Thoracic aorta (tissue), 2 donors: ENCODE data around the gene MICU1. TPM values are rescaled to one million over a fixed set of nuclear protein-coding genes. Genes with fewer than 3 reads are reported as not detected.

Source experiments
- ATAC-seq: fragments of 150-250 bp; one replicate; pipeline ENCODE4 v1.8.0; 2017; ENCODE audit warnings: low read depth; ENCODE audit not compliant: insufficient number of reproducible peaks, low FRiP score
- DNase-seq: peaks from one replicate; pipeline ENCODE4 v3.0.0-alpha.2; 2020; ENCODE audit warnings: low spot score
- H3K27ac ChIP-seq, 2 donors: fragments of 200-600 bp; sonication (generic); 1 replicate in 1 of 2; 2 replicates in 1 of 2; pipeline ENCODE4 v1.5.1; 2016; ENCODE audit warnings: mild to moderate bottlenecking in 2 of 2, moderate library complexity in 2 of 2
- H3K27me3 ChIP-seq: fragments of 200-600 bp; sonication (generic); replicated peaks from 2 replicates; pipeline ENCODE4 v1.6.0; 2016; ENCODE audit warnings: mild to moderate bottlenecking; ENCODE audit not compliant: insufficient read depth
- H3K36me3 ChIP-seq: fragments of 200-600 bp; sonication (generic); one replicate; pipeline ENCODE4 v1.5.1; 2016
- H3K4me1 ChIP-seq, 2 donors: fragments of 200-600 bp; sonication (generic); 1 replicate in 1 of 2; 2 replicates in 1 of 2; pipeline versions ENCODE4 v1.5.1 to v1.6.0; 2016; ENCODE audit warnings: low read depth in 2 of 2, mild to moderate bottlenecking in 1 of 2; ENCODE audit not compliant: control insufficient read depth in 1 of 2
- H3K4me3 ChIP-seq: fragments of 200-600 bp; sonication (generic); 2 replicates; pipeline ENCODE4 v1.5.1; 2016; ENCODE audit warnings: mild to moderate bottlenecking
- H3K9me3 ChIP-seq: fragments of 200-600 bp; sonication (generic); 2 replicates; pipeline ENCODE4 v1.5.1; 2016
- total RNA-seq, 2 donors: library from RNA; depleted of rRNA; stranded (reverse); fragments of >200 nt; gene quantifications; one replicate each; pipeline versions ENCODE4 v1.1.0 to v1.2.3, GENCODE V29; 2016
- TF ChIP-seq, protein P1 (sequence below): fragments of 200-600 bp; sonication (generic); IDR thresholded peaks from one replicate; pipeline ENCODE4 v1.5.1; 2019; ENCODE audit warnings: antibody characterized with exemption

The MICU1 gene
- total RNA-seq, 2 donors from 2014 or later, result 37.4 to 63.5 TPM

DNA sequence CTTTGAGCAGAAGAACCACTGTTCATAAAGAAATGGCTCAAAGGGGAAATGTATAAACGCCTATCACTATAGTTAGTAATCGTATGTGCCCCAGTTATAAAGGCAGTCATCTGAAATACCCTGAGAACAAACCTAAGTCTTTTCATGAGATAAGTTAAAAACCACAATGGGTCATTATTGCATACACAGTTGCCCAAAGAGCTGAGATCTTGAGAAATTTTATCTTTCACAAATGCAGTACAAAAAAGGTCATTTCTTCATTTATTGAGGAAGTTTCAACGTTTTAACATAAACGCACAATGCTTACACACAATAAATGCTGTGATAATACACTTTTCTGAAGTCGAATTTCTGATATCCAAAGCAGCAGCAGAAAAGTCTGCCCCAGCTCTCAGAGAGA is 114.4 kb downstream of the MICU1 start:
- Histone ChIP-seq H3K36me3 (no peaks in the 10 kb centered on the region), H3K4me1 (no peaks in the 10 kb centered on the region), H3K27ac (no peak overlapping the region), H3K9me3 (no peaks in the 10 kb centered on the region), H3K27me3 (no peaks in the 10 kb centered on the region), H3K4me3 (no peak overlapping the region)
- no peak for ATAC-seq
- DNase-seq, result no peak
- TF ChIP-seq, protein P1, sequence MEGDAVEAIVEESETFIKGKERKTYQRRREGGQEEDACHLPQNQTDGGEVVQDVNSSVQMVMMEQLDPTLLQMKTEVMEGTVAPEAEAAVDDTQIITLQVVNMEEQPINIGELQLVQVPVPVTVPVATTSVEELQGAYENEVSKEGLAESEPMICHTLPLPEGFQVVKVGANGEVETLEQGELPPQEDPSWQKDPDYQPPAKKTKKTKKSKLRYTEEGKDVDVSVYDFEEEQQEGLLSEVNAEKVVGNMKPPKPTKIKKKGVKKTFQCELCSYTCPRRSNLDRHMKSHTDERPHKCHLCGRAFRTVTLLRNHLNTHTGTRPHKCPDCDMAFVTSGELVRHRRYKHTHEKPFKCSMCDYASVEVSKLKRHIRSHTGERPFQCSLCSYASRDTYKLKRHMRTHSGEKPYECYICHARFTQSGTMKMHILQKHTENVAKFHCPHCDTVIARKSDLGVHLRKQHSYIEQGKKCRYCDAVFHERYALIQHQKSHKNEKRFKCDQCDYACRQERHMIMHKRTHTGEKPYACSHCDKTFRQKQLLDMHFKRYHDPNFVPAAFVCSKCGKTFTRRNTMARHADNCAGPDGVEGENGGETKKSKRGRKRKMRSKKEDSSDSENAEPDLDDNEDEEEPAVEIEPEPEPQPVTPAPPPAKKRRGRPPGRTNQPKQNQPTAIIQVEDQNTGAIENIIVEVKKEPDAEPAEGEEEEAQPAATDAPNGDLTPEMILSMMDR, result no peak

DNA sequence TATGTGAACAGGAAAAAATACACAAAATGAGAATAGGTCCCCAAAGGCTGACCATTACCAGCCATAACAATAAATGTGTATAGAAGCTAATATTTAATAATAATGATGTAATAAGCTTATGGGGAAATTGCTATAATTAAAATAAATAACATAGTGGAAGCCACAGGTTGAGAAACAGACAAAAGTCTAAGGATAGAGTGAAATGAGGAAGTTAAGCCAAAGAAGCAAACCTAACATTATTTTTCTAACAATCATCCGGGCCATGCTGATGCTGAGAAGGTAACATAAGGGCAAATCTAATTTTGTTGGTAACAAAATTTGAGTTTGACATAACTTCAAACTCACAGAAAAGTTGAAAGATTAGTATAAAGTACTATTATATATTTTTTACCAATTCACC is 115.9 kb downstream of the MICU1 start:
- H3K9me3 ChIP-seq, result no peaks in the 10 kb centered on the region
- no peak overlapping the region for H3K27ac ChIP-seq
- no peak for ATAC-seq
- DNase-seq, result no peak
- no peaks in the 10 kb centered on the region for H3K4me1 ChIP-seq
- H3K36me3 ChIP-seq, result no peaks in the 10 kb centered on the region
- H3K4me3 ChIP-seq, result no peak overlapping the region
- TF ChIP-seq, protein P1, result no peak
- no peaks in the 10 kb centered on the region for H3K27me3 ChIP-seq

DNA sequence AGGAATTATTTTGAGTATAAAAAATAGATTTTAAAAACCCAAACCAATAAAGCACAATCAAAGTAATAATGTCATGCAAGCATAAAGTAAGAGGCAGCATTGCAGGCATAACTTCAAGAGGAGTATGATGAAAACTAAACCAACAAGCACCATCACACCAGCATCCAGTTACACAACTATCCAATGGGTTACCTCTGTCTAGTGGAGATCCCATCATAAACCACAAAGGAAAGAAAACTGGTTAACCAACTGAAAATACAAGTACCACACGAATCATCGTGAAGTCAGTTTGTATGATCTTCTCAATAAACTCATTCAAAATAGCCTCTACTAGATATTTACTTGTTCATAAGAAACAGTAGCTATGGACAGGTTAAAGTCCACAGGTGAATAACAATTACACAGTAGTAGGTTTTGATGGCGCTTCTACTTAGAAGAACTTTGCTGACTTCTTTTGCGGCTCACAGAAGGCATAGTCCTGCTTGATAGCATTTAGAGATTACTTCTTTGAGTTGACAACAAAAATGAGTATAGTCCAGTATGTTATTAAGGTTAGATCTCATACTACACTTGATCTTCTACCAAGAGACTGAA is 116.6 kb downstream of the MICU1 start:
- Histone ChIP-seq H3K27me3 (no peaks in the 10 kb centered on the region), H3K4me1 (no peaks in the 10 kb centered on the region), H3K4me3 (no peak overlapping the region), H3K36me3 (no peaks in the 10 kb centered on the region), H3K27ac (no peak overlapping the region), H3K9me3 (peaks cover under 1% of the 10 kb centered on the region)
- ATAC-seq, result no peak
- DNase-seq, result no peak
- TF ChIP-seq, protein P1, result no peak

DNA sequence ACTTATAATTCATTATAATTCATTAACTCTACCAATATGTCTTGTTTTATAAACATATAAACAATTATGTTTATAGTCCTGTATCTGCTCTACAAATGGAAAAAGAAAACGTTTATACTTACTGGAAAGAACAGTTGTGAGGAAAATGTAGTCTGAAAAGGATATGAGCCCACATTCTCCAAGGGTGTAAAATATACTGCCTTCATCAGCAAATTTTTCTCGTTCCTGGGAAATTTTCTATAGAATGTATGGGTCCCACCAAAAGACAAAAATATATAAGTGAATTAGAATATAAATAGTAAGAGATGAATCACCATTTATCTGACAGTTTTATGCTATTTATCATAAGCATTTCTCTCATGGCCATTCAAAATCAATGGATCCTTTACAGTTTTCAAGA is 117.8 kb downstream of the MICU1 start:
- Histone ChIP-seq H3K9me3 (peaks cover 2% of the 10 kb centered on the region), H3K4me3 (no peak overlapping the region), H3K4me1 (peaks cover 0 to 3% of the 10 kb centered on the region in 2 donors), H3K27me3 (no peaks in the 10 kb centered on the region), H3K36me3 (no peaks in the 10 kb centered on the region), H3K27ac (no peak overlapping the region)
- ATAC-seq (no peak), DNase-seq (no peak)
- TF ChIP-seq, protein P1, result no peak

DNA sequence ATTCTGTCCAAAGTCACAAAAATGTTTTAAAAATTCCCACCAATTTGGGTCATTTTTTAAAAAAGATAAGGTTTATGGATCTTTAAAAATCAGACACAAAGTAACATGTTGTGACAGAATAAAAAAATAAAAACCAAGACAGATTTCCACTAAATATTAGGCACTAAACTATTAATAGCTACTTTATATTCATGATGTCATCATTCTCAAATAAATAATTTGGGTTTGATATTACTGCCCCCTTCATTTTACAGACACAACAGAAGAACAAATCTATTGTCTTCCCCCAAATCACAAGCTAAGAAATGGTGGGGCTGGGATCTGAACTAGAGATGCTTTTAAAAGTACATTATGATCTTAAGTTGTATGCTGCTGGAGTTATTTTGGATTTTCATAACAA is 119.4 kb downstream of the MICU1 start:
- peaks cover 0 to 5% of the 10 kb centered on the region in 2 donors for H3K4me1 ChIP-seq
- TF ChIP-seq, protein P1, result no peak
- H3K27ac ChIP-seq, result no peak overlapping the region
- no peak overlapping the region for H3K4me3 ChIP-seq
- no peak for DNase-seq
- H3K9me3 ChIP-seq, result peaks cover 2% of the 10 kb centered on the region
- H3K27me3 ChIP-seq, result no peaks in the 10 kb centered on the region
- ATAC-seq, result no peak
- H3K36me3 ChIP-seq, result no peaks in the 10 kb centered on the region
